ENCODE results near the gene ARHGDIA.
A peak's percentile ranks its signal among the peaks of the same experiment; 100 is the strongest.
"Not testable (repeated sequence)": the region's sequence is repeated elsewhere in the genome, so short reads cannot be mapped to it uniquely, and the experiment has no call there.

ARHGDIA gene

DNA sequence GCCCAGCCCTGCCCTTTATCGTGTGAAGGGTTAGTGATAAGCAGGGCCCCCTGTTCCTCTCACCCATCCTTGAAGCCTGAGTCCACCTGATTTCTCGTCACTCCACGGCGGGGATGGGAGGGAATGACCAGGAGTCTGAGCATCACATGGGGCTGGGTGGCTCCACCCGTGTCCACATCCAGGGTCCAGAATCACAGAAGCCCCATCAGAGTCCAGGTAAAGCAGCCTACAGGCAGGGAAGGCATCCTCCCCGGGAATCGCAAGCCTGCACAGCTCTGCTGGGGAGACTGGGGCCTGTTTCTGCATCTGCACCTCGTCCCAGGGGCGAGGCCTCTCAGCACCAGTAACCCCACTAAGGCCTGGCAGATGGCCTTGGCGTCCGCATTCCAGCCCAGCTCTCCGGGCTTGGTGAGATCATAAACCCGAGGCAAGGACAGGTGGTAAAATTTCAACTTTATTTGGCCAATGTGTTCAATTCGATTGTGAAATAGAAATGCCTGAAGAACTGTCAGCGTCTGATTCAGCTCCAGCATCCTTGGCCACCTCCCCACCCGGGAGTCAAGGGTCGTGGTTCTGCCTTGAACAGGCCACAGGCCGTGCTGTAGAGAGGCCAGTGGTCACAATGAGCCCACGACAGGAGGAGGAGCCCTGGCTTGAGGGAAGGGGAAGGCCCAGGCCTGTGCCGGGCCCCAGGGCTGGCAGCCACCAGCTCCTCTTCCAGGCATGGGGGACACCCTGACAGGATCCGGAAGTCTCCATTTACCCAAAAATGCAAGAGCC, 28.2 kb downstream of the ARHGDIA start:
- DNase-seq, result peak; percentile 40

DNA sequence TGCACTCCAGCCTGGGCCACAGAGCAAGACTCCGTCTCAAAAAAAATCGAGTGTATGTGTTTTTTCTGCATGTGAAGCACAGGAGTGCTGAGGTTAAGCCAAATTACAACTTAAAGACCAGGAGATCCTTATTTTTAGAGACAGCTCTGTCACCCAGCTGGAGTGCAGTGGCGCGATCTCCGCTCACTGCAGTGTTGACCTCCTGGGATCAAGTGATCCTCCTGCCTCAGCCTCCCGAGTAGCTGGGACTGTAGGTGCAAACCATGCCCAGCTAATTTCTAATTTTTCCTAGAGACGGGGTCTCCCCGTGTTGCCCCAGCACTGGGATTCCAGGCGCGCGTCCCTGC, 28.8 kb downstream of the ARHGDIA start:
- no peak for DNase-seq

DNA sequence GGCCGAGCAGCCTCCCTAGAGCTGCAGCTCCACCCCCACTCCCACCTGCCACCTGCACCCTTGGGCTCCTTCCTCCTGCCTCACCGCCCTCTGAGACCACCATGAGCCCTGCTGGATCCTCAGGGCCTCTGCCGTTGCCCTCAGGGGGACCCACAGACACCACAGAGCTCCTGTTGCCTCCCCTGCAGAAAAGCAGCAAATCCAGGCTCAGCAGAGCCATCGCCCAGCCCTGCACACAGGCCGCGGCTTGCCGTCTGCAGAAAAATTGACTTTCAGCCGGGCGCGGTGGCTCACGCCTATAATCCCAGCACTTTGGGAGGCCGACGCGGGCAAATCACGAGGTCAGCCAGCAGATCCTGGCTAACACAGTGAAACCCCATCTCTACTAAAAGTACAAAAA, 29.3 kb downstream of the ARHGDIA start:
- peak; percentile 48 for DNase-seq

DNA sequence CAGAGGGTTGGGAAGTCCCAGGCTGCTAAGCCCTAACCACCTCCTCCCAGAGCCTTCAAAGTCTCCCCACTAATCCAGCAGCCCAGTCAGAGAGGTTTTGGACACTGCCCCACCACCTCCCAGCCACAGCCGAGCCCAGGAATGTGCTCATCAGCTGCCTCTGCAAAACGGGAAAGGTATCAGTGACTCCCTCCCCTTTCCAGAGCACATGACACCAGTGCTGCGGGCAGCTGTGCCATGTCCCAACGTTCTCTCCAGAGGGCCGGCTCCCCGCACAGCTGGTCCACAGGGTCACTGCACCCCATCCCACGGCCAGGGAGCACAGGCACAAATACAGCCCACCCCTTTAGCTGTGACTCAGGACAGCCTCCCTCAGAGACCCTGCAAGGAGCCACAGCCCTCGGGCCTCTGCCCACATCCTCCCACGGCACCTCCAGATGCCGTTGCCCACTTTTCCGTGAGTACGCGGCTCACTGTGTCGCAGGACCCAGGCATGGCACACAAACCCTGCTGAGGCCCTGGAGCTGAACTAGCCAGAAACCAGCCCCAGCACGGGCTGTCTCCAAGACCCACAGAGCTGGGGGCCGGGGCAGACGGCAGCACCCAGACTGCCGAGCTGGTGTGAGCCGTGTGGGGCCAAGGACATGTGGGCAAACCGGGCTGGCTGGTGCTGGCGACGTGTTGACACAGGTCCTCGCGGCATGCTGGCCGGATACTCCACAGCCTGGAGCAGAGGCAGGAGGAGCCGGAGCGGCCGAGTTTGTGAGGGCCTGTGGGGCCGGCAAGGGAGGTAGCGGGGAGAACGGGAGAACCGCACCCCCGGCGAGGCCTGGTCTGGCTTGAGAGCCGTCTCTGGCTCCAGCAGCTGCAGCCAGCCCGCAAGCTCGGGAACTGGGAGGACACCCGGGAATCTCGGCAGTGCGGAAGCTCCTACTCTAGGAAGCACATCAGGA, 30.0 kb downstream of the ARHGDIA start:
- DNase-seq, result peak; percentile 77

DNA sequence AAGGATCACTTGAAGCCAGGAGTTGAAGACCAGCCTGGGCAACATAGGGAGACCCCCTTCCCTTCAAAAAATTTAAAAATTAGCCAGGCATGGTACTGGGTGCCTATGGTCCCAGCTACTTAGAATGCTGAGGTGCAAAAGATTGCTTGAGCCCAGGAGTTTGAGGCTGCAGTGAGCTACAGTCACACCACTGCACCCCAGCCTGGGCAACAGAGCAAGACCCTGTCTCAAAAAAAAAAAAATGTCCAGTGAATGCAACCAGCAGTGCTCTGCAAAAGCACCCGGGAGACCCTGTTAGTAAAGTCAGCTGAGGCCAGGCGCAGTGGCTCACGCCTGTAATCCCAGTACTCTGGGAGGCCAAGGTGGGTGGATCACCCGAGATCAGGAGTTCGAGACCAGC, 31.1 kb downstream of the ARHGDIA start:
- DNase-seq, result not testable (repeated sequence)

DNA sequence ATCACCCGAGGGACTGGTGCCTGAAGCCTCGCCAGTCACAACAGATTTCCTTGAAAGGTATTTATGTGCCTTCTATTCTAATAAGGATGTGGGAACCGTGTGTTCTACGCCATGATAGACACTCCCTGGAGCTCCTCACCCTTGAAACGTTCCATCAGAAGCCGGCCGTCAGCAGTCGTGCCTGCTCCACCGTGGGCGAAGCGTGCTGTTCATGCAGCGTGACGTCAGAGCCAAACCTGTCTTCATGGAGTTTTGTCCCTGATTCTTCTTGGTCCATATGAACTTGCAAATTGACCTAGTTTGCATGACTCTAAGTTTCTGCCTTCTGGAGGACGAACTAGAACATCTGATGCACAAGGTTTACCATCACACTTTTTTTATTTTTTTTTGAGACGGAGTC, 31.8 kb downstream of the ARHGDIA start:
- DNase-seq, result no peak

DNA sequence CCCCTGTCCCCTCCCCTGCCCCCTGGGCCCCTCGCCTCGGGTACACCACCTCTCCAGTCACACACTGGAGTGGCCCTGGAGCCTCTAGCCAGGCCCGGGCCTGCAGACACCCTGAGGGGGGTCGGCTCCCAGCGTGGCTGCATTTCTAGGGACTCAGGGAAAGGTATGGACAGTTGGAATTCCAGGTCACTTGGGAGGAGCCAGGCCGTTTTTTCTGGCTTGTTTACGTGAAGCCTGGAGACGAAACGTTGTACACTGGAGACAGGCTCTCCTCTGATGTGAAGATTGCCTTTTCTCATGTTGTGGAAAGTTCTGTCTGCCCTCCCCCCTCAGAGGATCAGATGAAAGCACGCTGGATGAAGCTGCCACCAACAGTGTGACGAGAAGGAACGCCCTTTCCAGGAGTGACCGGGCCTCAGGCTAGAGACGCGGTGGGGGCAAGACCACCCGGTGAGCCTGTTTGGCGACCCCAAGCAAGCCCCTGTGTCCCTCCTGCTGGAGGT, 32.3 kb downstream of the ARHGDIA start:
- no peak for DNase-seq

DNA sequence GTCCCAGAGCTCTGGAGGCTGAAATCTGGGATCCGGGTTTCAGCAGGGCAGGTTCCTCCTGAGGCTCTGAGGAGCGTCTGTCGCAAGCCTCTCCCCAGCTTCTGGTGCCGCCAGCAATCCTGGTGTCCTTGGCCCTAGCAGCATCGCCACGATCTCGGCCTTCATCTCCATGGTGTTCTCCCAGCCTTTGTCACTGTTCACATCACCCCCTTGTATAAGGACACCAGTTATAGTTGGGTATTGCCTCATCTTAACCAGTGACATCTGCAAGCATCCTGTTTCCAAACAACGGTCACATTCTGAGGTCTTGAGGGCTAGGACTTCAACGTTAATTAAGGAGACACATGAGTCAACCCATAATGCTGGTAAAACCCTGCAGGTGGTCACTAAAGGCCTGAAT, 33.5 kb downstream of the ARHGDIA start:
- peak; percentile 99 for DNase-seq

DNA sequence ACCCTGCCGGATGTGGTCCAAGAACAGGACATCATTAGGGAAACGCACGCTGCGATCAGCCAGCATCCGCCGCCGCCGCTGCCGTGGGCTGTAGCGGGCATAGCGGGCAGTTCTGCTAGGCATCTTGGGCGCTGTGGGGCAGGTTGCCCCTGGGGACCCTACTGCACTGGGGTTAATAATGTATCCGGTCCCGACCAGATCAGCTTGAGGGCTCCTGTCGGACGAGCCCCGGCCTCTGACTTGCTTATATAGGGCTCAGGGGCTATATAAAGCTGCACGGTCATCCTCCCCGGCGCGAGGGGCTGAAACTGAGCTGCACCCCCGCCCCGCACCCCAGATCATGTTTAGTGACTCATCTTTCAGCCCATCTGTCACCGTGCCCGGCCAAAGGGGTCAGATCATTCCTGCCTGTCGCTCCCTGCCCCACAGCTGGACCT, 36.3 kb downstream of the ARHGDIA start, which contains the start of gene PPP1R27:
Gene PPP1R27 (minus strand): TSS at position 220 of the 437 bp plus-strand sequence. CDS start 97 bp downstream, at position 123.
- DNase-seq, result peak; percentile 79

DNA sequence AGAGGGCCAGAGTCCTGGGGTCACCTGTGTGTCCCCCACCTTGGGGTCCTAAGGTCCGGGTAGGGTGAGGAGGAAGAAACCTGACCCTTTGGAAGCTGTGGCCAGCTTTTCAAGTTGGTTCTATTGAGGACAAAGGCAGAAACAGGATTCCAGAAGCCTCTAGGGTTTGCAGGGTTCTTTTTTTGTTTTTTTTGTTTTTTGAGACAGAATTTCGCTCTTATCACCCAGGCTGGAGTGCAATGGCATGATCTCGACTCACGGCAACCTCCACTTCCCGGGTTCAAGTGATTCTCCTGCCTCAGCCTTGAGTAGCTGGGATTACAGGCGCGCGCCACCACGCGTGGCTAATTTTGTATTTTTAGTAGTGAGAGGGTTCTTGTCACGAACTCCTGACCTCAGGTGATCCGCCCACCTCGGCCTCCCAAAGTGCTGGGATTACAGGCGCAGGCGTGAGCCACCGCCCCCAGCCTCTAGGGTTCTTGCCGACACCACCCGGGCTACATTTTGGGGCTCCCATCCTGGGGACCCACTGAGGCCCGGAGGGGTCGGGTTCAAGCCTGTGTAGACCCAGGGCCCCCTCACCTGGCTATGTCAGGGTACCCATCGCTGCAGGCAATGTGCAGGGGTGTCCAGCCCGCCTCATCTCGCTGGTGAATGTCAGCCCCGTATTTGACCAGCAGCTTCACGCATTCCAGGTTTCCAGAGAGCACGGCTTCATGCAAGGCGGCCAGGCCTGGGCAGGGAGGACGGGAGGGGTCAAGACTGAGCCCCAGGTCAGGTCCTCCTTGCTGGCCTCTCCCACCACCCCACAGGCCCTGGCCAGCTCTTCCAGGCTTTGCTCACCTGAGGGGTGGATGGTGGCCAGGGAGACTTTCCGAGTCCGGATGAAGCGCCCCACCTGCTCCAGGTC, 37.0 kb downstream of the ARHGDIA start:
- DNase-seq, result peak; percentile 51

DNA sequence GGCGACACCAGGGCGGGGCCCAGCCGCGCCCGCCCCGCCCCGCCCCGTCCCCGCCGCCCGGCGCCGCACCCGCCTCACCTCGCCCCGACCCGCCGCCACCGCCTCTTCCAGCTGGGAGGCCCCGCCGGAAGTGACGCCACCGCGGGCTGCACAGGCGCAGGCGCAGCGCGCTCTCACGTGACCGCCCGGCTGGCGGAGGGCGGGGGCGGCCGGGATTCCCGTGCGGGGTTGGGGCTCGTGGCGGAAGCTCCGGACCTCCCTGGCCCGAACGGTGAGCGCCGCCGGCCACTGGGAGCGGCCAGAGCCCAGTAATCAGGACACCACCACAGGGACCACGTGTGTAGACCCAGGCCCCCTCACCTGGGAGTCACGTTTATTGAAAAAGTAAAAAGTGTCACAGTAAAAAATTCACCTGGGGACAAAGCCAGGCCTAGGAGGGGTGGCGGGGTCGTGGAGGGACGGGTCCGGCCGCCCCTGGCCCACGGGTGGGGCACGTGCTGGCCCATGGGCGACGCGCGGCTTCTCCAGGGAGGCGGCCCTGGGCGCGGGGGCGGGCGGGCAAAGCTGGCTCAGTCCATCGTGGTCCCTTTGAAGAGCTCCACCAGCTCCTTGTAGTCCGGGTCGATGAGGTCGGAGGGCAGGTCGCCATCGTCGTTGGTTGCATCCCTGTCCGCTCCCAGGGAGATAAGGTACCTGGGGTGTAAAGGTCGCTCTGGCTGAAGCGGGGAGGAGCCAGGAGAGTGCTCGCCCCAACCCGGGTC, 37.8 kb downstream of the ARHGDIA start, which contains the start of gene MCRIP1:
Gene MCRIP1 (minus strand): TSS at position 132 of the 761 bp plus-strand sequence. CDS start 8,785 bp downstream, outside the sequence.
- DNase-seq, result peak; percentile 86

DNA sequence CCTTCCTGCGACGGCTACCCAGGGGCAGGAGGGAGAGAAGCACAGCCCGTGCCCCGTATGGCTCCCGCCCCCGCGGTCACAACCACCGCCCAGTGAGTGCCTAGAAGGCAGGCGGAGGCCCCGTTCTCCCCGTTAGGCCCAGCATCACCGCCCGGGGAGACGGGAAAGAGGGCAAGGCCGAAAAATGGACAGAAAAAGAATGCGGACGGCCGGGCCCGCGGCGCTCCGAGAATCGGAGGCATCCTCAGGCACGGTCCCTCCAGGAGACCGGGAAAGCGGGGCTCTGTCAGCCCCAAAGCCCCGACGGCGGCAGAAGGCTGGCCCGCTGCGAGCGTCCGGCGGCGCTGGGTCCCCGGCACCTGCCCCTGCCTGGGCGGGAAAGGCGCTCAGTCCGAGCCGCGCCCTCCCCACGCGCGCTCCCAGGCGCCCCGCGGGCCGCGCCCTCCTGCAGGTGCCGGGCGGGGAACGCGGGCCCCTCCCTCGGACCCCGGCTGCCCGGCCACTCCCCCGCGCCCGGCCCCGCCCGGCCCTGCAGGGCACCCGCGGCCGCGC, 38.5 kb downstream of the ARHGDIA start:
- no peak for DNase-seq

DNA sequence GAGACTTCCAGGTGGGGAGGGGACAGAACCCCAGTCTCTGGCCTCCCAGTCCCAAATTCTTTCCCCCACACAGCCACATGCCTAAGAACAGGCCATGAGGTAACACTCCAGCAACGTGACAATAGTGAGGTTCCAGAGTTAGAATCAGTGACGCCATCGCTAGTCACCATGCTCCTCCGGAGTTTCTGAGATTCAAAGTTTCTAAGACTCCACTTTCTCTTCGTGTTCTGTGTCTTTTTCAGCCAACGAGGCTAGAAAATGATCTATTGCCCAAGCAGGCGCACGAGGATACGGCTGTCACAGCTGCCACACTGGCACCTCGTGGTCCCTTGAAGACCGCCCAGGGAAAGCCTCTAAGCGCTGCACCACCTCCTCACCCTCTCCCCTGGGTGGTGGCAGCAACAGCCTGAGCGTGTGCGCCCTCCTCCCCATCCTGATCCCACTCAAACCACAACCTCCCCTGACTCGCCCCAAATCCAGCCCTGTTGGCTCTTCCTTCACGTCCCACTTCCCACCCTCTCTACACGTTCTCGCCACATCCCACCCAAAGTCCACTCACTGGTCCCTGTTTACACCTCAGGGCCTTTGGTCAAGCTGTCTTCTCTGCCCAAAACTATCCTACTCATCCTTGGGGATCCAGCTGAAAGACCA, 39.1 kb downstream of the ARHGDIA start:
- peak; percentile 74 for DNase-seq

DNA sequence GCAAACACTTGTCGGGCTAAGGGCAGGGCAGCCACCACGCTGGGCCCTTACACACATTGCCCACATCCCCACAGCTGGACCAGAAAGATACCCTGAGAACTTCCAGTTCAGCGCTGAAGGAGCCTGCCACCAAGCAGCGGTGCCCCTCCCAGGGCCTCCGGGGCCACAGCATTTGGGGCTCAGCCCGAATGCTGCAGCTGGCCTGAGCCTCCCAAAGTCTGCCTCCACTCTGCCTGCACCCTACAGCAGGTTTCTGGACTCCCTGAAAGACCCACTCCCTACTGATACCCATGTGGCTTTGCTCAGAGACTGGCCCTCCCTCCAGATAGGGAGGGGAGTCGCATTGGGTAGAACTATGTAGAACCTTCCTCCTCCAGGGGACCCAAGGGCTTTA, 39.6 kb downstream of the ARHGDIA start:
- no peak for DNase-seq

DNA sequence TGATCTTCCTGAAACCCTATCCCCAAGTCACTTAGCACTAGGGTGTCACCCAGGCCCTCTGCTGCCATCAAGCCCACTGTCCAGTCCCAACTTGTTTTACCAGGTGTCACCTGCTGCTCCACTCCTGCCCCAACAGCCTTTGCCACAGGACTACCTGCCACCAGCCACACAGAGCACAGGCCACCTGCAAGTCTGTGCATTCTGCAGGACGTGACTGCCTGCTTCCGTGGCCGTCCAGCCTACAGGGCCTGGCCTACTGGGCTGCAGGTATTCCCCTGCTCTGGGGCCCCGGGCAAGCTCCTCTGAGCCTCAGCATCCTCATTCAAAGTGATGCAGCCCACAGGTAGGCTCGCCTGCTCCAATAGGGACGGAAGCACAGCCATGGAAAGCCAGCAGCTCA, 41.3 kb downstream of the ARHGDIA start:
- DNase-seq, result no peak

DNA sequence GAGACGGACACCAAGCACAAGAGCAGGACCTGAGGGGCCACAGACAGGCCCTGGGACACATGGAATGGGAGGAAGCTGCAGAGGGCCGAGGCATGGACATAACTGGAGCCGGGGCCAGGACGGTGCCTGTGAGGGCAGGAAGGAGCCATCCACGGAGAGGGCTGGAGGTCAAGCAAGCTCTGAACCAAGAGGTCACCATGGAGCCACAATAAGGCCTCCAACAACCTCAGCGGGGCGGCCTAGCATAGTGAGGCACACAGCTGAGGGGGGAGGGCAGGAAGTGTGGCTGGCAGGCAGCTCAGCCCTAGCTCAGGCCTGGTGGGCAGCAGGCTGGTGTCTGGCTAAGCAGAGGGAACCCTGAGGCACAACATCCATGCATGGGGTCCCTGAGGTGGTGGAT, 42.5 kb downstream of the ARHGDIA start:
- DNase-seq, result no peak

DNA sequence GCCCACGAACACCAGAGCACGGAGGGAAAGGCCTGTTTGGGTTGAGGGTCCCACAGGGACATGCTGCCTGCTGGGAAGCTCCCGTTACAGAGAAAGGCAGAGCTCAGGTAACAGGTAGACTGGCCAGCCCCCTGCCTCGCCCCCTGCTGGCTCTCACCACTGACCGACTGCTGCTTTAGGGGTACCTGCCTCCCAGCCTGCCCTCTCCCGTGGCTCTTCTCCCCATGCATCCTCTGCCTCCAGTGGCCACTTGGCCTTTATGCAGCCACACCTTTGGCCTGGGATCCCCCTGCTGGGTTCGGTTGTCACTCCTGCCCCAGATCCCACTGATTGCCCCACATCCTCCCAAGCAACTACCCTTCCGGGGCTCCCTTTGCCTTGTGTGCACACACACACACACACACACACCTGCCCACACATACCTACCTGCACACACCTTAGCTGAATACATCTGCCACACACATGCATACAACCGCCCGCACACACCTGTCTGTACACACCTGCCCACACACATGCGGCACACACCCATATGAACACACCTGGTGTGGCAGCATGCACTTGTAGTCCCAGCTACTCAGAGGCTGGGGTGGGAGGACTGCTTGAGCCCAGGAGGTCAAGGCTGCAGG, 45.2 kb downstream of the ARHGDIA start:
- DNase-seq, result no peak

DNA sequence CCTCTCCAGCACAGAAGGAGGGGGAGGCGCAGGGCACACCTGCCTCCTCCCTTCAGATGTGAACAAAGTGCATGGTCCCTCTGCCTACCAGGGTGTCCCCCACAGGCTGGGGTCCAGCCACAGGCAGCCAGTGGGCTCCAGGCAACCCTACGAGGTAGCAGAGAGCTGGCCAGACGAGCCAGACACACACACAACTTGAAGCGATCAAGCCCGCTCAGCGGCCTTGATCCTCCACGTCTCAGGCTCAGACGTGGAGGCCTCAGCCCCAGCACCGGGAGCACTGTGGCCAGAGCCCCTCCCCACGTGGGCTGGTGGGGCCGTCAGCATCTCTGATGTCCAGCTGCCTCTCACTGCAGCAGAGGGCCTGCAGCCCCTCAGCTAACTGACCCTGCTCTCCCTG, 46.5 kb downstream of the ARHGDIA start:
- no peak for DNase-seq

DNA sequence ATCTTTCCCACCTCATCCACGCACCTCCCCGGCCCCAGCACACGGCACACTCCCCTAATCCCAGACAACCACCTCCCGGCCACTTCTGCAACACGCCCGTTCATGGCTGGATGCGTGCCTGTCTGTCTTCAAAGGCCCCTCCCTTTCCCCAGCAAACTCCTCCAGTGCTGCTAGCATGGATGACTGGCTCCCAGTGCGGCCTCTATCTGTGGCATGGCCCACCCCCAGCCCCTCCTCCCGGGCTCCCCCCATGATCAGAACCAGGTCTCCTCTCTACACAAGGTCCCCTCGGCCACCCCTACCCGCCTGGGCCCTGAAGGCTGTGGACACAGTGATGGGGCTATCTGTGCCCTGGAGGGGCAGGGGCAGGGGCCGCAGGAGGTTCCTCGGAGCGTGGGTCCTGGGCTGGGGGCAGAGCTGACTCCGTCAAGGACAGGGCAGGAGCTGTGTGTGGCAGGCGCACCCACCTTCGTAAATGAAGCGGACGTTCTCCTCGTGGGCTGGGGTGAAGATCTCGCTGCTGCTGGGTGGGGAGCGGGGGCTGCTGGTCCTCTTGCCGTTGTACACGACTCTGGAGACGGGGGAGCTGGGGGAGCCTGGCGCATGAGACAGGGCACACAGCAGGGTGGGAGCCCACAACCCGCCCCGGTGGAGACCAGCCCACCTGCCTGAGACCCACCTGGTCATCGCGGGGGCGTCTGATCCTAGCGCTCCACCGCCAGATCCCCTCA, 47.2 kb downstream of the ARHGDIA start:
- DNase-seq, result no peak
